ENCODE measurements around the gene DAPK2.
A peak's percentile ranks its signal among the peaks of the same experiment; 100 is the strongest.

Gene DAPK2

DNA sequence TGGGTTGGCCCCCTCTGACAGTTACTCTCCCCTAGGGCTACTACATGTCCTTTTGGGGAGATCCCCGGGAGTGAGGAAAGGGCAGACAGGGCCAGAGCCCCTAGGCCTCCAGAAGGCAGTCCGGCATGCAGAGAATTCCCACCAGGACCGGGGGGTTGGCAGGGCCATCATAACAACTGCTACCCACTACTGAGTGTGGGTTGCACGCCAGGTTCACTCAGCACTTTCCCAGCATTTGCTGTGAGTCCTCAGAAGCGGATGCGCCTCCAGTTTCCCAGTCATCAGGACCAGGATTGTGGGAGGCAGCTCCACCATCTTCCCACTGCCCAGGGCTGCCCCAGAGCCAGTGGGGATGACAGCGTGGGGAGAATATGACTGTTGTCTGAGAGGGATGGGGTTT is 161.3 kb downstream of the DAPK2 start:
- no peak for DNase-seq (ENCODE audit: low read depth)
- H3K4me3 ChIP-seq (ENCODE audit: low read depth, low read length): no peak overlapping the region
- TF ChIP-seq, protein P1, sequence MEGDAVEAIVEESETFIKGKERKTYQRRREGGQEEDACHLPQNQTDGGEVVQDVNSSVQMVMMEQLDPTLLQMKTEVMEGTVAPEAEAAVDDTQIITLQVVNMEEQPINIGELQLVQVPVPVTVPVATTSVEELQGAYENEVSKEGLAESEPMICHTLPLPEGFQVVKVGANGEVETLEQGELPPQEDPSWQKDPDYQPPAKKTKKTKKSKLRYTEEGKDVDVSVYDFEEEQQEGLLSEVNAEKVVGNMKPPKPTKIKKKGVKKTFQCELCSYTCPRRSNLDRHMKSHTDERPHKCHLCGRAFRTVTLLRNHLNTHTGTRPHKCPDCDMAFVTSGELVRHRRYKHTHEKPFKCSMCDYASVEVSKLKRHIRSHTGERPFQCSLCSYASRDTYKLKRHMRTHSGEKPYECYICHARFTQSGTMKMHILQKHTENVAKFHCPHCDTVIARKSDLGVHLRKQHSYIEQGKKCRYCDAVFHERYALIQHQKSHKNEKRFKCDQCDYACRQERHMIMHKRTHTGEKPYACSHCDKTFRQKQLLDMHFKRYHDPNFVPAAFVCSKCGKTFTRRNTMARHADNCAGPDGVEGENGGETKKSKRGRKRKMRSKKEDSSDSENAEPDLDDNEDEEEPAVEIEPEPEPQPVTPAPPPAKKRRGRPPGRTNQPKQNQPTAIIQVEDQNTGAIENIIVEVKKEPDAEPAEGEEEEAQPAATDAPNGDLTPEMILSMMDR (conservative IDR thresholded peaks at IDR 0.05; ENCODE audit: low read depth, low read length): no peak

DNA sequence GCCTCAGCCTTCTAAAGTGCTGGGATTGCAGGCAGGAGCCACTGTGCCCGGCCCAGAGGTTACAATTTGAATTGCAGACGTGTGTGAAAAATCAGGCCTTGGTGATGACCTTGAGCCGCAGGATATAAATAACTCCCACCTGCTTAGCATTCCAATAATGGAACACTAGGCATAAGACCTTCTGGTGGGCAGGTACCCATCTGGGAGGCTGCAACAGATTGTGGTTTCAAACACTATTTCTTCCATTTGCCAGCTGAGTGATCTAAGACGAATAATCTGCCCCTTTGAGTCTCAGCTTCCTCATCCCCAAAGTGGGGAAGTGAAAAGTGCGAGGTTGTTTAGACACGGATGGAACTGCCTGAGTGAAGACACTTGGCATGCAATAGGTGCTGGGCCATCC is 164.9 kb downstream of the DAPK2 start:
- TF ChIP-seq, protein P1 (conservative IDR thresholded peaks at IDR 0.05; ENCODE audit: low read depth, low read length): no peak
- no peak for DNase-seq (ENCODE audit: low read depth)
- no peak overlapping the region for H3K4me3 ChIP-seq (ENCODE audit: low read depth, low read length)

DNA sequence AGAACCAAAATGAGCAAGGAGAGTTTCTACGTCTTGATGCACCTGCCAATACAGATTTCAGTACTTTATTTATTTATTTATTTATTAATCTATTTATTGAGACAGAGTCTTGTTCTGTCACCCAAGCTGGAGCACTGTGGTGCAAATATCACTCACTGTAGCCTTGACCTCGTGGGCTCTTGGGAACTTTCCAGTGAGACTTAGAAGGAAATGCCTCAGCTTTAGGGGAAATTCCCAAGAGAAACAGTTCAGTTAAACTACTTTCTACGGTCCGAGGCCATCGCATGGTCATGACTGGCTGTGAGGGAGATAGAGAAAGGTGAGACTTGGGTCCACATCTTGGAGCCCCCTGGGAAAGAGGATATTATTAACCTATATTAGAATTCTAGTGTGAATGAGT is 165.5 kb downstream of the DAPK2 start:
- TF ChIP-seq, protein P1 (conservative IDR thresholded peaks at IDR 0.05; ENCODE audit: low read depth, low read length): no peak
- no peak overlapping the region for H3K4me3 ChIP-seq (ENCODE audit: low read depth, low read length)
- DNase-seq (ENCODE audit: low read depth): peak; percentile 60

DNA sequence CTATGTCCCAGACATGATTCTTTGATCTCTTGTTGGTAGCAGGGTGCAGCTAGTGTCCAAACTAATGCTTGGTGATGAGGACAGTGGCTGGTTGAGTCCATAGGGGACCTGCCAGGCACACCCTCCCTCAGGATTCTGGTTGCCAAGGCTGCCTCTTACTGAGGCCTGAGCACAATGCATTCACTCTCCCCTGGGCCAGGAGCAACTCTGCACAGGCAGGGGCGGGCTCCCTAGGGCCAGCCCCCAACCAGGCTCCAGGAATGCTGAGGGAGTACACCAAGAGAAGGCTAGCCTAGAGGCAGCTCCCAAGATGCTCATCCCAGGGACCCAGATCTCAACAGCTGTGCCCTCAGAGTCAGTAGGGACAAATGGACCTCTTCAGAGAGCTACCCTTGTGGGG is 166.3 kb downstream of the DAPK2 start:
- H3K4me3 ChIP-seq (ENCODE audit: low read depth, low read length): no peak overlapping the region
- TF ChIP-seq, protein P1 (conservative IDR thresholded peaks at IDR 0.05; ENCODE audit: low read depth, low read length): no peak
- DNase-seq (ENCODE audit: low read depth): no peak

DNA sequence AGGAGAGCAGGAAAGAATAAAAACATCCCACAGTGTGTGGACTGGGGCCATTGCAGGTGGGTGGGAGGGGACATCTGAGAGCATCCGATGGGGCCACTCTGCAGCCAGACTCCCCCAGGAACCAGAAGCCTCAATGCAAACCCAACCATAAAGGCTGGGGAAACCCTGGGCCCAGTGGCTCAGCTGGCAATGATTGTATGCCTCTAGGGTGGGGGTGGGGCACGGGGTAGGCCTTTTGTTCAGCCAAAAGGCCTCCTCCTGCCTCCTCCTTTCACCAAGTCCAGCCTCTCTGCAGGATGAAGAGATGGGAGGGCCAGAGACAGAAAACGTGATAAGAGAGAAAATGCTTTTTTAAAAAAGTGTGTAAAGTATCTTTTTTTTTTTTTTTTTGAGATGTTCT is 167.1 kb downstream of the DAPK2 start:
- H3K4me3 ChIP-seq (ENCODE audit: low read depth, low read length): no peak overlapping the region
- TF ChIP-seq, protein P1 (conservative IDR thresholded peaks at IDR 0.05; ENCODE audit: low read depth, low read length): no peak
- DNase-seq (ENCODE audit: low read depth): no peak

DNA sequence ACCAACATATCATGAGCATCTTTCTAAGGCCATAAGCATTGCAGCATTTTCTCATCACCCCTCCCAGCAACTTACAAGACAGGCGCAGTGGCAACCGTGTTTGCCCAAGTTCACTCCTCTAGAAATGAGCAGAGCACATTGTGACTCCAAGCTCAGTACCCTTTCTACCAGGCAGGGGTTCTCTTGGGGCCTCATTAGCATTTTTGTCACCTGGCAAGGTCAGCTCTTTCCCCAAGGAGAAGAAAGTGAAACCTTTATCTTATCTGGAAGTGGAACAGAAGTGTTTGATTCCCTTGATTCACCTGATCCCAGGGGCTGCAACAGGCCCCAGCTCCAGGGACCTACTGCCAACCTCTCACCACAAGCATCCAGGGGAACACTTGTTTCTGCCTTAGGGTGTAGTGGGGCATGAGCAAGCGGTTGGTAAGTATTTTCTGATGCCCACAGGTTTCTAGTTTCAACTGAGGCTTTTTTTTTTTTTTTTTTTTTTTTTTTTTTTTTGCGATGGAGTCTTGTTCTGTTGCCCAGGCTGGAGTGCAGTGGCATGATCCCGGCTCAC is 168.5 kb downstream of the DAPK2 start:
- no peak for DNase-seq (ENCODE audit: low read depth)
- TF ChIP-seq, protein P1 (conservative IDR thresholded peaks at IDR 0.05; ENCODE audit: low read depth, low read length): no peak
- no peak overlapping the region for H3K4me3 ChIP-seq (ENCODE audit: low read depth, low read length)

DNA sequence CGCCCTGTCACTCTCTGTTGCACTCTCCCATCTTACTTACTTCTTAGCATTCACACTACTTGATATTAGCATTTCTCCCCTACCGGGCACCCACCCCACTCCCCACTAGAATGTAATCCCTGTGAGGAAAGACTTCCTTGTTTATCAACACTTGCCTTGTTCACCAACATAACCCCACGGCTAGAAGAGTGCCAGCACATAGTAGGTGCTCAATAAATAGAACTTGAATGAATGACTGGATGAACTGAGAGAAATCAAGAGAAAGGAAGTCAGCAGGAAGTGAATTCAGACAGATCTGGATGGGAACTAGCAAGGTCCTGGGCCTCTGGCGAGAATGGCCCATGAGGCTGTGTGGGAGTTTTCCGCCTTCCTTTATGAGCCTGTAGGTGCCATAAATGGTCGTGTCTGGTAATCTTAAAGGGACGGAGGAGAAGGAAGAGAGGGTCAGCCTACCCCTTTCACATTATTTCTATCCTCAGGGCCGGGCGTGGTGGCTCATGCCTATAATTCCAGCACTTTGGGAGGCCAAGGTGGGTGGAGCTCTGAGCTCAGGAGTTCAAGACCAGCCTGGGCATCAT is 170.1 kb downstream of the DAPK2 start:
- no peak overlapping the region for H3K4me3 ChIP-seq (ENCODE audit: low read depth, low read length)
- TF ChIP-seq, protein P1 (conservative IDR thresholded peaks at IDR 0.05; ENCODE audit: low read depth, low read length): no peak
- DNase-seq (ENCODE audit: low read depth): no peak
